GM18511 (cell line): ENCODE measurements around the gene NEDD4L.

Experiments used
- ATAC-seq: cut with Tn5 transposase; IDR thresholded peaks from one replicate; pipeline ENCODE4 v1.9.1; 2021; ENCODE audit warnings: mild to moderate bottlenecking, moderate library complexity; ENCODE audit not compliant: unreplicated experiment

The NEDD4L gene

GRCh38 chr18:58337686-58338085 is 293.7 kb downstream of the NEDD4L start:
- no peak for ATAC-seq

DNA sequence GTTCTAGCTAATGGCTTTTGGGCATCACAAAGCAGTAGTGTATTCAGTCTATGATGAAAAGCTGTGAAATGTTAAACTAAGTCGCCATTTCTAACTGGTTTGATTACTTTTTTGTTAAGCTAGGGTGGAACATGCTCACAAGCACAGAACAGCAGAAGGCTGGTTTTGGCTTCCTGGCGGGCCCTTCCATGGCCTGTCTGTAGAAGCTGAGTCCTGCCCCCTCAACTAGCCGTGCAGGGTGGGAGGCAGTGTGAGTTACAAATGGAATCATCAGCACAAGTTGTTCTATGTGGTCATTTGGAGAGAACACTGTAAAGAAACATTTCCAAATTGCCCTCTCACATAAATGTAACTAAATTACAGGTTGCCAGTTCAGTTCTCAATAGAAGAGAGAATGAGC is 294.1 kb downstream of the NEDD4L start:
- no peak for ATAC-seq

DNA sequence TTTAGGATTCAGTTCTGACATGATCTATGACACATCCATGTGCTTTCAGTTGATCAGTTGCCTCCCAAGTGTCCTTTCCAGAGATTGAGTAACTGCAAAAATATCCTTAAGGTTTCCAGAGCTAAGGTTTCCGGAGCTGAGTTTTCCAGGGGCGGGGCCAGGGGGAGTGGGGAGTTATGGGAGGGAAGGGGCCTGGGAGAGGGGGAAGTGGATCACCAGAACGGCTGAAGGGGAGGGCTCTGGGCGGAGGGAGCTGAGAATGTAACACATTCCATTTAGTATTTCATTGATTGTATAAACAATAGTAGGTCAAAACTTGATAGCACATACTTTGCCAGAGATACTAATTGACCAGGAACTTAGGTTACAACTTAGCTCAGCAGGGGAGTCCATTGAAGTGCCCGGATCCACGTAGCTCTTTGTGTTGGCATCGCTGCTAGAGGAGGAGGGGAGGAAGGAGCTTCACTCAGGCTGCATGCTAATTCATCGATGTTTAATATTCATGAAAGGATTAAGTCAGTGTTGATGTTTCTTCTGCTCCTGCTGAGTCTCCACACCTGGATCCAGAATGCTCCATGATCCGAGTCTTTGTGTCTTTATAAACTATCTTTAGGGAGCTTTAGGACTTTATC is 295.1 kb downstream of the NEDD4L start:
- ATAC-seq: no peak

GRCh38 chr18:58339890-58340289 is 295.9 kb downstream of the NEDD4L start:
- ATAC-seq: no peak

- ATAC-seq: no peak
These were observed 297.9 kb downstream of the NEDD4L start for GRCh38 chr18:58341916-58342315.

- no peak for ATAC-seq
These were observed 300.1 kb downstream of the NEDD4L start for GRCh38 chr18:58344080-58344670.

GRCh38 chr18:58344861-58345463 is 300.9 kb downstream of the NEDD4L start:
- ATAC-seq: no peak

DNA sequence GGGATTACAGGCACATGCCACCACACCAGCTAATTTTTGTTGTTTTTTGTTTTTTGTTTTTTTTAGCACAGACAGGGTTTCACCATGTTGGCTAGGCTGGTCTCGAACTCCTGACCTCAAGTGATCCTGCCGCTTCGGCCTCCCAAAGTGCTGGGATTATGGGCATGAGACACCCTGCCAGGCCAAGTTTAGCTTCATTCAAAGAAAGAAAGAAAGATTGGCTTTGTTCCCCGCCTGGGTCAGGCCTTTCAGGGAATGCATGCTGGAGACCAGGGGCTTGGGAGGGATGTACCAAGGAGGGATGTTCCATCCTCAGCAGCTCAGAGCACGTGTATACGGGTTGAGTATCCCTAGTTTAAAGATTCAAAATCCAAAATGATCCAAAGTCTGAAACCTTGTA is 301.8 kb downstream of the NEDD4L start:
- ATAC-seq: no peak

DNA sequence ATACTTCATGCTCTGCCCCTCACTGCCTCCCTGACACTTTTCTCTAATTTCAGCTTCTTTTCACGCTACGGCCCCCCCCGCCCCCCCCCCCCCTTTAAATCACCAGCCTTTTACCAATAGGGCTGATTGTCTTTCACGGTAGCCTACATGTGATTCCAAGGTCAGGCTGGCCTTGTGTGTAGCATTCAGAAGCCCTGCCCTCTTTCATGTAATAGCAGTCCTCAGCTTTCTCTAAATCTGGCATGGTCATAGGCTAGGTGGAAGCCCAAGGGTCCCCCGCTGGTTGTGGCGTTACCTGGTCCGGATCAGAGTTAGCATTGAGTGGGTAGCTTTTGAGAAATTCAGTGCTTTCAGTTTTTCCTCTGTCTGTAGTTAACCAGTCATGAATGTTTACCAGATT is 303.1 kb downstream of the NEDD4L start:
- no peak for ATAC-seq

DNA sequence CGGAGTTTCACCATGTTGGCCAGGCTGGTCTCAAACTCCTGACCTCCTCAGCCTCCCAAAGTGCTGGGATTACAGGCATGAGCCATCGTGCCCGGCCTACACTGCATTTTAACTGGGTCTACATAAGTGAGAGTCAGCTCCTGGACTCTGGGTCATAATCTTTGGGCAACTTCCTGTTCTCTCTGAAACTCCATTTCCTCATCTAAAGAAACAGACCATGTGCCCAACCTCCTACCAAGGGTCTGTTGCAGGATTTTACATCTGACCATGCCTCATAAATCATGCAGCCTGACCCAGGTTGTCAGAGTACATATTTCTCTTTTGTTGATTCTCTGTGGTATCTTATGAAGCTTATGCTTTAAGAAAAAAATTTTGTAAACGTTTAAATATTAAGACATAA is 304.5 kb downstream of the NEDD4L start:
- ATAC-seq: no peak

DNA sequence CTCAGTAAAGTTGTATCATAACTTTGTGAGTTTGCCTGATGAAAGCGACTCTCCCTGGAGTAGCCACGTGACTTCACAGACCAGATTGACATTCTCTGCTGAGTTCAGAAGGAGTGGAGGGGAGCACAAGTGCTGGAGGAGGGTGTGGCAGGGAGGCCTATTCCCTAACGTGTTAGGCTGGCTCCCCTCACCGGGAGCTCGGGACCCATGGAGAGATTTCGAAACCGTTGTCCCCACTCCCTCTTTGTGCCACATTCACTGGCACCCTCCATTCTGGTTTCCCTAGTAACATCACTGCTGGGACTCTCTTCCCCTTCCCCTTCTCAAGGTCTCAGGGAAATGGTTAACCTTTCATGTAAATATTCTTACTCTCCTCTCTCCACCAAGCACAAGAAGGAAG is 304.9 kb downstream of the NEDD4L start:
- ATAC-seq: no peak

DNA sequence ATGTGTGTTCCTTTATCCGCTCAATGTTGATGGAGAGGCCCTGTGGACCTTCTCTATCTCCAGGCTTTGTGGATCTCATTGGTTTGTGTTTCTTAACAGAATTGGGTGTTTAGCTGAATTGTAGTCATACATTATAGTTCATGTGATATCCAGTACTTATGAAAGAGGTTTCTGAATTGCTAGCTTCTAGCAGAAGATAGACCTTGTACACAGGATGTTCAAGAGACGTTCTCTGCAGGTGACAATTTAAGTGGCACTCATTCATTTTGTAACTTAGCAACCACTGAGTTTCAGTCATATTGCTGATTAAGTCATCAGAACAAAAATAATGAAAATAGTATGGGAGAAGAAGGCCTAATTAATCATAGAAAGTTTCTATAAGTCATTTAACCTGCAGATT is 305.6 kb downstream of the NEDD4L start:
- ATAC-seq: no peak

GRCh38 chr18:58350526-58350925 is 306.5 kb downstream of the NEDD4L start:
- no peak for ATAC-seq

DNA sequence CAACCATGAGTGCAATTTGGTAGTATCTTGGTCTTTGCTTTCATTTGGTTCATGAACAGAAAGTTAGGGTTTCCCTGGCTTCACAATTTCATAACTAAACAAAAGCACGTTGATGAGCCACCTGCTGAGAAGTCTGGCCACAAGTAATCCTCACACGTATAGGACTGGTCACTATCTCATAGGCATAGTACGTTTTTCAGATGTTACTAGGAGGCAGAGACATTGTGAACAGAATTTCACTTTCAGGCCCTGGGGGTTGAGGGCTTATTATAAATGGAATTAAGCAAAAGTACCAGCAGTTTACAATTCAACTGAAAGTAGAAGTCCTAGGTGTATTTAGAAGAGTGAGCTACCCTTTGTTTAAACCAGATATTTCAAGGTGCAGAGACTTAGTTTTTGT is 307.8 kb downstream of the NEDD4L start:
- no peak for ATAC-seq

GRCh38 chr18:58353581-58353980 is 309.6 kb downstream of the NEDD4L start:
- no peak for ATAC-seq

DNA sequence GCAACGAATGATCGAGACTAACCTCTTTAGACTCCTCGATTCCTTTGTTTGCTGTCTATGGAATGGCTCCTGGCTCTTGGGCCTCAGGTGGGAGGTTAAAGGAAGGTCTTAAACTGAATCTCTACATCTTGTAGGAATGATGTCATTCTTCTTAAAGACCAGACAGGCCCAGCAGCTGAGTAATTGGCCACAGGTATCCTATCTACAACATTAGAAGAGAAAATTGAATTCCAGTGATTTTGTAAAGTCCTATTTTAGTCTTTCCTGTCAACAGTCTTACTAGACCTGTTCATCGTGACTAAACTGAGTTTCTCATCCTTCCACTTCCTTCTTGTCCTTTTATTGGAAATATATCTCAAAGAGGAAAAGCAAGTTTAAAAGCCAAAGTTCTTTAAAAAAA is 310.0 kb downstream of the NEDD4L start:
- no peak for ATAC-seq

- ATAC-seq: no peak
These were observed 310.8 kb downstream of the NEDD4L start for GRCh38 chr18:58354791-58355190.

DNA sequence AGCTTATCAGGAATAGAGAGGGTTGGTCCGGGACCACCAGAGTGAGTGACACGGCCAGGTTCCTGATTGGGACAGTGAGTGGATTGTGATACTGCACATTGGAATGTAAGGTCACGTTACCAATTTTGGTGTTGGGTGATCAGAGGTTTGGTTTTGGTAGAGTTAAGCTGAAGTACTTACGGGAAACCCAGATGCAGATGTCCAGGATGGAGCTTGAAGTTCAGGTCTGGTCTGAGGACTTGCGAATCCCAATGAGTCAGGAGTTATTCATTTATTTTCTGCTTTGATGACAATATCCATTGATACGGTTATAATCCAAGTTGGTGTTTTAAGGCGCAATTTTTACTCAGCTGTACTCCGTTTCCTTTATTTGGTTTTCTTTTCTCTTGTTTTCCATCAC is 311.2 kb downstream of the NEDD4L start:
- ATAC-seq: no peak

GRCh38 chr18:58359218-58359617 is 315.2 kb downstream of the NEDD4L start:
- no peak for ATAC-seq

DNA sequence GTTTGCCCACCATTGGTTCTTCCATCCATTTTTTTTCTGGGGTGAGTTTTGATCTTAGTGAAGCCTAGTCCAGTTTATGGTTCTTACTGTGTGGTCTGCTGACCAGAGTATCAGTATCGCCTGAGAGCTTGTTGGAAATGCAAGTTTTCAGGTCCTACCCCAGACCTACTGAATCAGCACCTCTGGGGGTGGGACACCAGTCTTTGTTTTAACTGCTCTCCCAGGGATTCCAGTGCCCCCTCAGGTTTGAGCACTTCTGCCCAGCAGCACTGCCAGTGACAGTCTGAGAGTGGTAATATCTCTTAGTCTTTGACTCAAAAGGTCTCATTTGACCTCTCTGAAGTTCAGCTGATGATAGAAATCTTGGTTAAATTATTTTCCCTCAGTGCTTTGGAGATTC is 315.6 kb downstream of the NEDD4L start:
- no peak for ATAC-seq

GRCh38 chr18:58360324-58360723 is 316.3 kb downstream of the NEDD4L start:
- ATAC-seq: no peak

DNA sequence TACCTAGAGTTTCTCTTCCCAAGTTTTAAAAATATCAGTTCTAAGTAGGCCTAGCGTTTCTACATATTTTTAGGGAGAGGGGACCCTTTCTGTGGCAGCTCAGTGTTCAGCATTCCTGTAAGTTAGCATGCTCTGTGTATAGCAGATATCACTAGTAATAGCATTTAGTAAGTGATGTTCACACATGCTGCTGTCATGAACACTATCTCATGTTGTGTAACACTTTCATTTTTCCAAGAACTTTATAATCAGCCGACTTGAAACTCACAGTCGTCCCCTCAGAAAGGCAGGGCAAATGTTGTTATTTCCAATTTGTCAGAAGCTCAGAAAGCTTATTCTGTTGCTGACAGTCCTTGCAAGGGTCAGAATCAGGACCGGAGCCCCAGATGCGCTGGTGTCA is 317.2 kb downstream of the NEDD4L start:
- ATAC-seq: no peak
